ENCODE results near the gene DHRSX.

DHRSX gene

DNA sequence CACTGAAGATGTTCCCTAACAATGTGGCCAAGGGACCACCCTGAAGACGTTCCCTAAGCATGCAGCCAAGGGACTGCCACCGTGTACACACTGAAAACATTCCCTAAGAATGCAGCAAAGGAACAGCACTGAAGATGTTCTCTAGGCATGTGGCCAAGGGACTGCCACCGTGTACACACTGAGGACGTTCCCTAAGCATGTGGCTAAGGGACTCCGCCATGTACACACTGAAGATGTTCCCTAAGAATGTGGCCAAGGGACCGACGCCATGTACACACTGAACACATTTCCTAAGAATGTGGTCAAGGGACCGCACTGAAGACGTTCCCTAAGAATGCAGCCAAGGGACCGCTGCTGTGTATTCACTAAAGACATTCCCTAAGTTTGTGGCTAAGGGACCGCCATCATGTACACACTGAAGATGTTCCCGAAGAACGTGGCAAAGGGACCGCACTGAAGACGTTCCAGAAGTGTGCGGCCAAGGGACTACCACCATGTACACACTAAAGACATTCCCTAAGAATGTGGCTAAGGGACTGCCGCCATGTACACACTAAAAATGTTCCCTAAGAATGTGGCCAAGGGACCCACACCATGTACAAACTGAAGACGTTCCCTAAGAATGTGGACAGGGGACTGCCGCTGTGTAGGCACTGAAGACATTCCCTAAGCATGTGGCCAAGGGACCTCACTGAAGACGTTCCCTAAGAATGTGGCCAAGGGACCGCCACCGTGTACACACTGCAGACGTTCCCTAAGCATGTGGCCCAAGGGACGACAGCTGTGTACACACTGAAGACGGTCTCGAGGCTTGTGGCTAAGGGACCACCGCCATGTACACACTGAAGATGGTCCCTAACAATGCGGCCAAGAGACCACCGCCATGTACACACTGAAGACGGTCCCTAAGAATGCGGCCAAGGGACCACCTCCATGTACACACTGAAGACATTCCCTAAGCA is 54.8 kb downstream of the DHRSX start:
- Histone ChIP-seq H3K27me3 (no peaks in the 10 kb centered on the region), H3K9me3 (no peaks in the 10 kb centered on the region), H3K36me3 (no peaks in the 10 kb centered on the region), H3K27ac (no peak overlapping the region), H3K4me1 (ENCODE audit: control insufficient read depth in 1 of 2, insufficient read depth in 1 of 2, low read depth in 1 of 2, low read length in 1 of 2) (no peaks in the 10 kb centered on the region), H3K4me3 (ENCODE audit: low read depth in 1 of 2, low read length in 1 of 2) (no peak overlapping the region)
- TF ChIP-seq, protein P1, sequence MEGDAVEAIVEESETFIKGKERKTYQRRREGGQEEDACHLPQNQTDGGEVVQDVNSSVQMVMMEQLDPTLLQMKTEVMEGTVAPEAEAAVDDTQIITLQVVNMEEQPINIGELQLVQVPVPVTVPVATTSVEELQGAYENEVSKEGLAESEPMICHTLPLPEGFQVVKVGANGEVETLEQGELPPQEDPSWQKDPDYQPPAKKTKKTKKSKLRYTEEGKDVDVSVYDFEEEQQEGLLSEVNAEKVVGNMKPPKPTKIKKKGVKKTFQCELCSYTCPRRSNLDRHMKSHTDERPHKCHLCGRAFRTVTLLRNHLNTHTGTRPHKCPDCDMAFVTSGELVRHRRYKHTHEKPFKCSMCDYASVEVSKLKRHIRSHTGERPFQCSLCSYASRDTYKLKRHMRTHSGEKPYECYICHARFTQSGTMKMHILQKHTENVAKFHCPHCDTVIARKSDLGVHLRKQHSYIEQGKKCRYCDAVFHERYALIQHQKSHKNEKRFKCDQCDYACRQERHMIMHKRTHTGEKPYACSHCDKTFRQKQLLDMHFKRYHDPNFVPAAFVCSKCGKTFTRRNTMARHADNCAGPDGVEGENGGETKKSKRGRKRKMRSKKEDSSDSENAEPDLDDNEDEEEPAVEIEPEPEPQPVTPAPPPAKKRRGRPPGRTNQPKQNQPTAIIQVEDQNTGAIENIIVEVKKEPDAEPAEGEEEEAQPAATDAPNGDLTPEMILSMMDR (IDR thresholded peaks at IDR 0.05), result no peak

GRCh38 chrX:2442694-2443093 is 58.1 kb downstream of the DHRSX start:
- Histone ChIP-seq H3K27me3 (no peaks in the 10 kb centered on the region), H3K27ac (no peak overlapping the region), H3K4me1 (ENCODE audit: control insufficient read depth in 1 of 2, insufficient read depth in 1 of 2, low read depth in 1 of 2, low read length in 1 of 2) (no peaks in the 10 kb centered on the region), H3K4me3 (ENCODE audit: low read depth in 1 of 2, low read length in 1 of 2) (no peak overlapping the region), H3K9me3 (no peaks in the 10 kb centered on the region), H3K36me3 (no peaks in the 10 kb centered on the region)
- TF ChIP-seq, protein P1 (IDR thresholded peaks at IDR 0.05), result no peak

- Histone ChIP-seq H3K4me3 (ENCODE audit: low read depth in 1 of 2, low read length in 1 of 2) (no peak overlapping the region), H3K4me1 (ENCODE audit: control insufficient read depth in 1 of 2, insufficient read depth in 1 of 2, low read depth in 1 of 2, low read length in 1 of 2) (no peaks in the 10 kb centered on the region), H3K36me3 (no peaks in the 10 kb centered on the region), H3K27me3 (no peaks in the 10 kb centered on the region), H3K27ac (no peak overlapping the region), H3K9me3 (no peaks in the 10 kb centered on the region)
- TF ChIP-seq, protein P1 (IDR thresholded peaks at IDR 0.05), result no peak
Measured at GRCh38 chrX:2441466-2441865, 59.3 kb downstream of the DHRSX start.

GRCh38 chrX:2439613-2440012 is 61.2 kb downstream of the DHRSX start:
- H3K27ac ChIP-seq, result no peak overlapping the region
- no peaks in the 10 kb centered on the region for H3K4me1 ChIP-seq (ENCODE audit: control insufficient read depth in 1 of 2, insufficient read depth in 1 of 2, low read depth in 1 of 2, low read length in 1 of 2)
- TF ChIP-seq, protein P1 (IDR thresholded peaks at IDR 0.05), result no peak
- no peak overlapping the region for H3K4me3 ChIP-seq (ENCODE audit: low read depth in 1 of 2, low read length in 1 of 2)
- no peaks in the 10 kb centered on the region for H3K27me3 ChIP-seq
- no peaks in the 10 kb centered on the region for H3K36me3 ChIP-seq
- H3K9me3 ChIP-seq, result no peaks in the 10 kb centered on the region

DNA sequence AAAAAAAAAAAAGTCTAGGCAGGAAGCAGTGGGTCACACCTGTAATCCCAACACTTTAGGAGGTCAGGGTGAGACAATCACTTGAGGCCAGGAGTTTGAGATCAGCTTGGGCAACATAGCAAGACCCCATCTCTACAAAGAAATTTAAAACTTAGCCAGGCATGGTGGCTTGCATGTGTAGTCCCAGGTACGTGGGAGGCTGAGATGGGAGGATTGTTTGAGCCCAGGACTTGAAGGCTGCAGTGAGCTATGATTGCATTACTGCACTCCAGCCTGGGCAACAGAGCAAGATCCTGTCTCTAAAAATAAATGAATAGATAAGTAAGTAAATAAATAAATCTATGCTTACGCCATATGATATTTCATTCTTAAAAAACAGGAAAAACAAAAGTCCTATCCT is 65.3 kb downstream of the DHRSX start:
- Histone ChIP-seq H3K4me1 (ENCODE audit: control insufficient read depth in 1 of 2, insufficient read depth in 1 of 2, low read depth in 1 of 2, low read length in 1 of 2) (peaks cover 4 to 10% of the 10 kb centered on the region in 2 experiments), H3K36me3 (peaks cover 7% of the 10 kb centered on the region), H3K27ac (no peak overlapping the region), H3K9me3 (no peaks in the 10 kb centered on the region), H3K27me3 (no peaks in the 10 kb centered on the region), H3K4me3 (ENCODE audit: low read depth in 1 of 2, low read length in 1 of 2) (no peak overlapping the region)
- TF ChIP-seq, protein P1 (IDR thresholded peaks at IDR 0.05), result no peak
